Astrocyte (in vitro differentiated cells and primary cell): ENCODE data around the gene OXNAD1.

ENCODE experiments used
- EZH2 ChIP-seq: IDR thresholded peaks from 2 replicates; pipeline ENCODE4 v1.6.1; 2012; ENCODE audit warnings: mild to moderate bottlenecking, low read length, inconsistent platforms; ENCODE audit not compliant: insufficient read depth
- TF ChIP-seq, protein P1 (sequence below): IDR thresholded peaks from 2 replicates; pipeline ENCODE4 v1.5.1; 2011; ENCODE audit warnings: low read depth, mild to moderate bottlenecking, inconsistent platforms, low read length, moderate library complexity; ENCODE audit not compliant: insufficient read depth

DNA sequence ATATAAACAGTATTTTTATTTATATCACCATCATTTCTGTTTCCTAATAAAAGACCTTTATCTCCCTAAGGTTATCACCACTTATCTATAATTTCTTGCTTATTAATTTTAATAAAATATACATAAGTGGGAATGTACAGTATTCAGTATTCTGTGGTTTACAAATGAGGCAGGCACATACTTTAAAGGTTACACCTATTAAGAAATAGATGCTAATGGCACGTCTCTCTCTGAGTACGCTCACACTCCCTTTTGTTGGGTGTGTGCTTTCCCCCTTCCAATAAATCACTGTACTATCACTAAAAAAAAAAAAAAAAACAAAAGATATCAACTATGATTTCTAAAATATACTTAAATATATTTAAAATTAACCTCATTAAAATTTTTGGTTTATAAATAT, 8.9 kb downstream of the OXNAD1 start:
- TF ChIP-seq EZH2, result no peak
- TF ChIP-seq, protein P1, sequence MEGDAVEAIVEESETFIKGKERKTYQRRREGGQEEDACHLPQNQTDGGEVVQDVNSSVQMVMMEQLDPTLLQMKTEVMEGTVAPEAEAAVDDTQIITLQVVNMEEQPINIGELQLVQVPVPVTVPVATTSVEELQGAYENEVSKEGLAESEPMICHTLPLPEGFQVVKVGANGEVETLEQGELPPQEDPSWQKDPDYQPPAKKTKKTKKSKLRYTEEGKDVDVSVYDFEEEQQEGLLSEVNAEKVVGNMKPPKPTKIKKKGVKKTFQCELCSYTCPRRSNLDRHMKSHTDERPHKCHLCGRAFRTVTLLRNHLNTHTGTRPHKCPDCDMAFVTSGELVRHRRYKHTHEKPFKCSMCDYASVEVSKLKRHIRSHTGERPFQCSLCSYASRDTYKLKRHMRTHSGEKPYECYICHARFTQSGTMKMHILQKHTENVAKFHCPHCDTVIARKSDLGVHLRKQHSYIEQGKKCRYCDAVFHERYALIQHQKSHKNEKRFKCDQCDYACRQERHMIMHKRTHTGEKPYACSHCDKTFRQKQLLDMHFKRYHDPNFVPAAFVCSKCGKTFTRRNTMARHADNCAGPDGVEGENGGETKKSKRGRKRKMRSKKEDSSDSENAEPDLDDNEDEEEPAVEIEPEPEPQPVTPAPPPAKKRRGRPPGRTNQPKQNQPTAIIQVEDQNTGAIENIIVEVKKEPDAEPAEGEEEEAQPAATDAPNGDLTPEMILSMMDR, result no peak
